ENCODE measurements around the gene FADS1.

The FADS1 gene

GRCh38 chr11:61756452-61757212 lies 60.2 kb downstream of the FADS1 start:
- Histone ChIP-seq H3K27ac (ENCODE audit: low read depth, low read length, poor library complexity, severe bottlenecking) (no peak overlapping the region), H3K36me3 (ENCODE audit: insufficient read depth, low read length) (no peaks in the 10 kb centered on the region), H2AFZ (ENCODE audit: low read length) (no peak overlapping the region), H3K4me3 (ENCODE audit: low read depth, low read length, poor library complexity, severe bottlenecking) (no peak overlapping the region), H3K9ac (ENCODE audit: low read length) (no peak overlapping the region), H3K9me3 (ENCODE audit: low read length) (no peaks in the 10 kb centered on the region), H3K4me1 (ENCODE audit: insufficient read depth, low read length, severe bottlenecking) (no peaks in the 10 kb centered on the region), H4K20me1 (ENCODE audit: insufficient read depth, low read length) (no peaks in the 10 kb centered on the region), H3K27me3 (ENCODE audit: insufficient read depth, low read length) (peaks cover 7% of the 10 kb centered on the region; the same call in 1 of the 2 replicates), H3K4me2 (ENCODE audit: low read length) (no peak overlapping the region), H3K9me2 (ENCODE audit: low read depth, low read length) (no peaks in the 10 kb centered on the region), H3F3A (ENCODE audit: insufficient read depth, low read length) (no peaks in the 10 kb centered on the region), H3K79me2 (ENCODE audit: insufficient read depth, low read length) (no peaks in the 10 kb centered on the region)
- TF ChIP-seq CTCF (IDR thresholded peaks at IDR 0.05; ENCODE audit: low read length) (no peak), EZH2 (IDR thresholded peaks at IDR 0.05; ENCODE audit: borderline replicate concordance, low read length) (no peak)

- H3K27ac ChIP-seq (ENCODE audit: low read depth, low read length, poor library complexity, severe bottlenecking): no peak overlapping the region
- no peaks in the 10 kb centered on the region for H3K4me1 ChIP-seq (ENCODE audit: insufficient read depth, low read length, severe bottlenecking)
- H3K9ac ChIP-seq (ENCODE audit: low read length): no peak overlapping the region
Observed at GRCh38 chr11:61756147-61756451, 60.7 kb downstream of the FADS1 start.

DNA sequence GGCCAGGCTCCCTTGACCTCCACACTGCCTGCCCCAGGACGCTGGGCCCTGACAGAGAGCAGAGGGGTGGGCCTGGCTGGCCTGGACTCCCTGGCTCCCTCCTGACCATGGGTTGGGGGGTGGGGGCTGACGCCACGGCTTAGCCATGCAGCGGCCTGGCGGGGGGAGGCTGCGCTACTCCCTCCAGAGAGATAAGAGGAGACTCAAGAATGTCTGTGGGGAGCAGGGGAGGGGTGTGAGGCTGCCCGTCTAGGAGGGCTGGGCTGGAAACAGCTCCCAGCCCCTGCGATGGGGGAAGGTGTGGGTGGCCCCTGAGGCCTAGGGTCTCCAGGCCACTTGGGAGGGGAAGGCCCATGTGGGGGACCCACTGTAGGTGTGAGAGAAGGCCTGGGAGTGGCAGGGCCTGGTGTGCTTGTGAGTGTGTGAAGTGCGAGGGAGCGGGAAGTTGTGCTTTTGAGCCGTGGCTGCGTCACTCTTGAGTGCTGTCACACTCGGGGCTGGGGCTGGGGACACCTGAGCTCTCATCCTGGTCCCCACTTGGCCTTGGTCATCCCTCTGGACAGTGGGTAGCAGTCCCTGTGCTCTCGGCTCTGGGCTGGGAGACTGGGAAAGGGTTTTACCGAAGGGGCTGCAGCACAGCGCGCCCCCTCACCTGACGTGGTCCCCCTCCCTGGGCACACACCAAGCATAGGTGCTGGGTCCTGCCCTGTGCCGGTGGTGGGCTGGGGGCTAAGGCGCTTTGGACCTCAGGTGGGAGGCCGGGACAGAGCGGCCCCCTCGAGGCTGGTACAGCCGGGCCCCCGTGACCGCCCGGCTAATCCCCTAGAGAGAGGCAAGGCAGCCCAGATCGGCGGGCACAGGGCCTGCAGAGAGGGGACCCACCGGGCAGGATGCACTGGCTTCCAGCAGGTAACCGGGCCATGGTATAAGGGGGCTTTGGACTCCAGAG lies 62.0 kb downstream of the FADS1 start:
- H3K79me2 ChIP-seq (ENCODE audit: insufficient read depth, low read length): no peaks in the 10 kb centered on the region
- no peak overlapping the region for H3K27ac ChIP-seq (ENCODE audit: low read depth, low read length, poor library complexity, severe bottlenecking)
- H3K9me2 ChIP-seq (ENCODE audit: low read depth, low read length): no peaks in the 10 kb centered on the region
- H3K9ac ChIP-seq (ENCODE audit: low read length): no peak overlapping the region
- no peak overlapping the region for H2AFZ ChIP-seq (ENCODE audit: low read length)
- H3K27me3 ChIP-seq (ENCODE audit: insufficient read depth, low read length): peaks cover 13% of the 10 kb centered on the region
- TF ChIP-seq CTCF (IDR thresholded peaks at IDR 0.05; ENCODE audit: low read length) (no peak), EZH2 (IDR thresholded peaks at IDR 0.05; ENCODE audit: borderline replicate concordance, low read length) (no peak)
- H3K9me3 ChIP-seq (ENCODE audit: low read length): no peaks in the 10 kb centered on the region
- H3K4me3 ChIP-seq (ENCODE audit: low read depth, low read length, poor library complexity, severe bottlenecking): no peak overlapping the region
- H3K4me1 ChIP-seq (ENCODE audit: insufficient read depth, low read length, severe bottlenecking): no peaks in the 10 kb centered on the region
- no peaks in the 10 kb centered on the region for H3F3A ChIP-seq (ENCODE audit: insufficient read depth, low read length)
- H3K36me3 ChIP-seq (ENCODE audit: insufficient read depth, low read length): no peaks in the 10 kb centered on the region
- no peak overlapping the region for H3K4me2 ChIP-seq (ENCODE audit: low read length)
- no peaks in the 10 kb centered on the region for H4K20me1 ChIP-seq (ENCODE audit: insufficient read depth, low read length)

More at GRCh38 chr11:61756147-61756451, 60.7 kb downstream of the FADS1 start:
- Histone ChIP-seq H3K9me2 (ENCODE audit: low read depth, low read length) (no peaks in the 10 kb centered on the region), H3K79me2 (ENCODE audit: insufficient read depth, low read length) (no peaks in the 10 kb centered on the region), H2AFZ (ENCODE audit: low read length) (no peak overlapping the region), H4K20me1 (ENCODE audit: insufficient read depth, low read length) (no peaks in the 10 kb centered on the region), H3K36me3 (ENCODE audit: insufficient read depth, low read length) (no peaks in the 10 kb centered on the region), H3K9me3 (ENCODE audit: low read length) (no peaks in the 10 kb centered on the region), H3F3A (ENCODE audit: insufficient read depth, low read length) (no peaks in the 10 kb centered on the region), H3K4me3 (ENCODE audit: low read depth, low read length, poor library complexity, severe bottlenecking) (no peak overlapping the region), H3K4me2 (ENCODE audit: low read length) (no peak overlapping the region), H3K27me3 (ENCODE audit: insufficient read depth, low read length) (peaks cover 8% of the 10 kb centered on the region)
- TF ChIP-seq CTCF (IDR thresholded peaks at IDR 0.05; ENCODE audit: low read length) (no peak), EZH2 (IDR thresholded peaks at IDR 0.05; ENCODE audit: borderline replicate concordance, low read length) (no peak)
